ENCODE results near the gene TBC1D22B. TPM values are rescaled to one million over a fixed set of nuclear protein-coding genes. Genes with fewer than 3 reads are reported as not detected.

The TBC1D22B gene
- 10 to 100 TPM in 8 of 9 donors, 1 to 10 TPM in 1; 7.4 to 21.9 (median 16.3) TPM for total RNA-seq
- polyA plus RNA-seq, result 10 to 100 TPM in 2 of 3 donors, 1 to 10 TPM in 1; 9.1 to 20.5 (median 12.4) TPM
- long read RNA-seq, donor 1, partial matches to known transcripts, result 0 of 4 reads
- long read RNA-seq, donor 1, other reads (novel, unspliced or antisense), result 0 of 4 reads
- long read RNA-seq, donor 2, partial matches to known transcripts, result 0 of 1 reads
- long read RNA-seq, donor 2, other reads (novel, unspliced or antisense), result 0 of 1 reads
- long read RNA-seq, donor 3, result 0 reads
- long read RNA-seq, donor 4, partial matches to known transcripts, result 0 of 5 reads
- long read RNA-seq, donor 4, other reads (novel, unspliced or antisense), result 4 of 5 reads
- long read RNA-seq, donor 5, transcript TBC1D22B-201 (13 exons, 3,462 nt), result major isoform, 18 of 26 reads
- long read RNA-seq, donor 5, partial matches to known transcripts, result 3 of 26 reads
- long read RNA-seq, donor 5, other reads (novel, unspliced or antisense), result 5 of 26 reads
- long read RNA-seq, donor 6, result 0 reads
- long read RNA-seq, donor 7, result 0 reads
- long read RNA-seq, donor 8, partial matches to known transcripts, result 0 of 2 reads
- long read RNA-seq, donor 8, other reads (novel, unspliced or antisense), result 0 of 2 reads
- long read RNA-seq, donor 9, partial matches to known transcripts, result 0 of 1 reads
- long read RNA-seq, donor 9, other reads (novel, unspliced or antisense), result 0 of 1 reads
- long read RNA-seq, donor 10, result 0 reads

- Histone ChIP-seq H3K4me3 (peak within 1 kb of the TSS; percentile 52 to 87 (median 82)), H3K36me3 (replicated peaks in 1 of 2) (no peaks in the 10 kb centered on the region), H3K27ac (peak within 1 kb of the TSS; percentile 84 to 94 (median 85)), H3K4me1 (replicated peaks in 1 of 2) (peaks cover 7 to 24% of the 10 kb centered on the region in 2 donors), H3K27me3 (no peaks in the 10 kb centered on the region), H3K9me3 (replicated peaks in 1 of 3) (no peaks in the 10 kb centered on the region)
- 0 to 1% (median 1%) methylated on average over 24 to 45 of the region's 45 CpGs for WGBS, 4 donors
- TF ChIP-seq POLR2A (IDR thresholded peaks at IDR 0.05) (peak; percentile 41 to 88), CTCF (IDR thresholded peaks at IDR 0.05) (no peak)
- DNase-seq, result peak; percentile 96 to 98 (median 98)
- intact Hi-C loops (cut with DNase I), result no loop called here
Observed at GRCh38 chr6:37257634-37258404, at the start of gene TBC1D22B, which contains the start of gene TMEM217. TBC1D22B (plus strand) TSS chr6:37257772; CDS start chr6:37257918, 146 bp downstream. TMEM217 (minus strand) TSS chr6:37258144; CDS start chr6:37219030, 39,114 bp downstream.

GRCh38 chr6:37207903-37208456 lies 49.6 kb upstream of the TBC1D22B start:
- H3K4me1 ChIP-seq (replicated peaks in 1 of 2), result peaks cover 0 to 9% of the 10 kb centered on the region in 2 donors
- DNase-seq, result peak; percentile 75 to 96 (median 87)
- H3K27ac ChIP-seq, result no peak overlapping the region
- no peaks in the 10 kb centered on the region for H3K36me3 ChIP-seq (replicated peaks in 1 of 2)
- WGBS, 4 donors, result 50 to 71% (median 57%) methylated on average over 7 of the region's 7 CpGs
- H3K4me3 ChIP-seq, result no peak overlapping the region
- intact Hi-C loops (cut with DNase I), result loop anchor here (2.0 to 10.0 kb wide), 3 partner anchors 35 to 187 kb away; no protein-coding TSS in a partner anchor
- H3K9me3 ChIP-seq (replicated peaks in 1 of 3), result no peaks in the 10 kb centered on the region
- no peaks in the 10 kb centered on the region for H3K27me3 ChIP-seq
- TF ChIP-seq POLR2A (IDR thresholded peaks at IDR 0.05) (no peak), CTCF (IDR thresholded peaks at IDR 0.05) (peak; percentile 60 to 92 (median 77))

- no peaks in the 10 kb centered on the region for H3K9me3 ChIP-seq (replicated peaks in 1 of 3)
- H3K36me3 ChIP-seq (replicated peaks in 1 of 2), result no peaks in the 10 kb centered on the region
- peak in 1 of 7 donors; percentile 28 for DNase-seq
- H3K27ac ChIP-seq, result no peak overlapping the region
- H3K4me1 ChIP-seq (replicated peaks in 1 of 2), result peaks cover 0 to 8% of the 10 kb centered on the region in 2 donors
- WGBS, 4 donors, result 81 to 90% (median 82%) methylated on average over 7 of the region's 7 CpGs
- no peaks in the 10 kb centered on the region for H3K27me3 ChIP-seq
- TF ChIP-seq POLR2A (IDR thresholded peaks at IDR 0.05), result no peak
- no peak for TF ChIP-seq CTCF (IDR thresholded peaks at IDR 0.05)
- intact Hi-C loops (cut with DNase I), result loop anchor here (2.0 to 10.0 kb wide), 2 partner anchors 184 to 188 kb away; no protein-coding TSS in a partner anchor
- H3K4me3 ChIP-seq, result no peak overlapping the region
Observed at GRCh38 chr6:37208793-37209192, 48.8 kb upstream of the TBC1D22B start.
